Lower lobe of right lung (tissue), 2 donors: ENCODE measurements around the gene ANKS1B. TPM values are rescaled to one million over a fixed set of nuclear protein-coding genes. Genes with fewer than 3 reads are reported as not detected.

Experiments
- ATAC-seq, 2 donors: fragments of 200-7000 bp; cut with Tn5 transposase; one replicate each; pipeline ENCODE4 v1.9.1; 2020 to 2022; ENCODE audit warnings: mild to moderate bottlenecking in 2 of 2, moderate library complexity in 2 of 2
- DNase-seq: peaks from one replicate; pipeline ENCODE4 v3.0.0-alpha.2; 2020
- H3K27ac ChIP-seq: fragments of 200-600 bp; one replicate; pipeline ENCODE4 v1.8.0; 2022
- H3K27me3 ChIP-seq: fragments of 200-600 bp; one replicate; pipeline ENCODE4 v1.8.0; 2022; ENCODE audit warnings: low read depth
- H3K36me3 ChIP-seq: fragments of 200-600 bp; one replicate; pipeline ENCODE4 v1.8.0; 2022; ENCODE audit warnings: mild to moderate bottlenecking
- H3K4me1 ChIP-seq: fragments of 200-600 bp; one replicate; pipeline ENCODE4 v1.8.0; 2022
- H3K4me3 ChIP-seq: fragments of 200-600 bp; one replicate; pipeline ENCODE4 v1.8.0; 2022; ENCODE audit warnings: mild to moderate bottlenecking
- H3K9me3 ChIP-seq: fragments of 200-600 bp; one replicate; pipeline ENCODE4 v1.8.0; 2022
- CTCF ChIP-seq: fragments of 200-600 bp; IDR thresholded peaks from one replicate; pipeline ENCODE4 v1.8.0; 2022; ENCODE audit warnings: antibody characterized with exemption, mild to moderate bottlenecking
- intact Hi-C: fragments of 100-400 bp; cut with DNase I; formaldehyde crosslinking; loops from one replicate; pipeline ENCODE4 v1.11.0; 2022
- total RNA-seq: library from RNA; stranded (reverse); fragmentation: NEBNext Ultra II Directional; extraction: Animal tissue kit (Norgen Biotek cat#: 25700); gene quantifications from one replicate; pipeline ENCODE4 v1.2.1, GENCODE V29; 2021
- donor health status: DM: no; HTN: yes; CAD: no; lungs with severe emphysema.

The ANKS1B gene
- total RNA-seq, 1 donor from 2014 or later = 4.0 TPM

GRCh38 chr12:99302874-99303273, 681.9 kb downstream of the ANKS1B start:
- H3K36me3 ChIP-seq = no peaks in the 10 kb centered on the region
- TF ChIP-seq CTCF = no peak
- H3K9me3 ChIP-seq = no peaks in the 10 kb centered on the region
- no peak overlapping the region for H3K4me3 ChIP-seq
- no peaks in the 10 kb centered on the region for H3K4me1 ChIP-seq
- intact Hi-C loops = no loop called here
- H3K27ac ChIP-seq = no peak overlapping the region
- no peak for DNase-seq
- ATAC-seq = no peak
- no peaks in the 10 kb centered on the region for H3K27me3 ChIP-seq

- Histone ChIP-seq H3K4me1 (no peaks in the 10 kb centered on the region), H3K4me3 (no peak overlapping the region), H3K9me3 (peaks cover 20% of the 10 kb centered on the region), H3K27me3 (no peaks in the 10 kb centered on the region), H3K27ac (no peak overlapping the region), H3K36me3 (no peaks in the 10 kb centered on the region)
- TF ChIP-seq CTCF = no peak
- intact Hi-C loops = no loop called here
- no peak for ATAC-seq
- no peak for DNase-seq
Observed at GRCh38 chr12:99287136-99287535, 697.6 kb downstream of the ANKS1B start.

GRCh38 chr12:99284161-99284560, 700.6 kb downstream of the ANKS1B start:
- H3K27ac ChIP-seq = no peak overlapping the region
- no peaks in the 10 kb centered on the region for H3K4me1 ChIP-seq
- intact Hi-C loops = no loop called here
- H3K27me3 ChIP-seq = no peaks in the 10 kb centered on the region
- no peak for DNase-seq
- no peaks in the 10 kb centered on the region for H3K36me3 ChIP-seq
- ATAC-seq = no peak
- no peaks in the 10 kb centered on the region for H3K9me3 ChIP-seq
- no peak overlapping the region for H3K4me3 ChIP-seq
- TF ChIP-seq CTCF = no peak

GRCh38 chr12:99282624-99283023, 702.1 kb downstream of the ANKS1B start:
- intact Hi-C loops = no loop called here
- no peaks in the 10 kb centered on the region for H3K4me1 ChIP-seq
- no peak for DNase-seq
- no peaks in the 10 kb centered on the region for H3K9me3 ChIP-seq
- H3K27me3 ChIP-seq = no peaks in the 10 kb centered on the region
- H3K27ac ChIP-seq = no peak overlapping the region
- TF ChIP-seq CTCF = no peak
- H3K36me3 ChIP-seq = no peaks in the 10 kb centered on the region
- ATAC-seq = no peak
- H3K4me3 ChIP-seq = no peak overlapping the region

GRCh38 chr12:99282086-99282485, 702.6 kb downstream of the ANKS1B start:
- DNase-seq (no peak), ATAC-seq (no peak)
- intact Hi-C loops = no loop called here
- H3K27me3 ChIP-seq = no peaks in the 10 kb centered on the region
- peaks cover 2% of the 10 kb centered on the region for H3K9me3 ChIP-seq
- H3K4me1 ChIP-seq = no peaks in the 10 kb centered on the region
- no peak overlapping the region for H3K4me3 ChIP-seq
- H3K36me3 ChIP-seq = no peaks in the 10 kb centered on the region
- no peak for TF ChIP-seq CTCF
- no peak overlapping the region for H3K27ac ChIP-seq

GRCh38 chr12:99281277-99281676, 703.5 kb downstream of the ANKS1B start:
- Histone ChIP-seq H3K9me3 (peaks cover 4% of the 10 kb centered on the region), H3K36me3 (no peaks in the 10 kb centered on the region), H3K27ac (no peak overlapping the region), H3K4me3 (no peak overlapping the region), H3K27me3 (no peaks in the 10 kb centered on the region), H3K4me1 (no peaks in the 10 kb centered on the region)
- intact Hi-C loops = no loop called here
- no peak for ATAC-seq
- DNase-seq = no peak
- TF ChIP-seq CTCF = no peak
